HG02798 (cell line): ENCODE data around the gene USP1.

Experiments
- ATAC-seq: cut with Tn5 transposase; IDR thresholded peaks from one replicate; pipeline ENCODE4 v1.9.1; 2021; ENCODE audit warnings: mild to moderate bottlenecking; ENCODE audit not compliant: unreplicated experiment, poor library complexity

USP1 gene

GRCh38 chr1:62436466-62437272, at the start of gene USP1:
TSS of gene USP1 (plus strand) at chr1:62437049. CDS start at chr1:62439868, 2,819 bp downstream.
- ATAC-seq, result peak; percentile 80

- no peak for ATAC-seq
Observed at GRCh38 chr1:62389531-62389930, 47.3 kb upstream of the USP1 start.

- no peak for ATAC-seq
Observed at GRCh38 chr1:62390071-62390470, 46.8 kb upstream of the USP1 start.

GRCh38 chr1:62391369-62391971, 45.4 kb upstream of the USP1 start:
- no peak for ATAC-seq

GRCh38 chr1:62392951-62393350, 43.9 kb upstream of the USP1 start:
- ATAC-seq, result no peak

- ATAC-seq, result no peak
Observed at GRCh38 chr1:62394646-62395045, 42.2 kb upstream of the USP1 start.

- ATAC-seq, result no peak
Observed at GRCh38 chr1:62395291-62395690, 41.6 kb upstream of the USP1 start.

GRCh38 chr1:62396871-62397270, 40.0 kb upstream of the USP1 start:
- ATAC-seq, result no peak

GRCh38 chr1:62397301-62397700, 39.5 kb upstream of the USP1 start:
- ATAC-seq, result no peak

GRCh38 chr1:62398377-62398776, 38.5 kb upstream of the USP1 start:
- ATAC-seq, result no peak

GRCh38 chr1:62401034-62401760, 35.7 kb upstream of the USP1 start:
- ATAC-seq, result no peak

- no peak for ATAC-seq
Observed at GRCh38 chr1:62405247-62405646, 31.6 kb upstream of the USP1 start.

- no peak for ATAC-seq
Observed at GRCh38 chr1:62406576-62406975, 30.3 kb upstream of the USP1 start.

GRCh38 chr1:62407398-62408009, 29.3 kb upstream of the USP1 start:
- ATAC-seq, result peak; percentile 39

GRCh38 chr1:62415687-62416086, 21.2 kb upstream of the USP1 start:
- no peak for ATAC-seq

GRCh38 chr1:62417351-62417999, 19.4 kb upstream of the USP1 start:
- no peak for ATAC-seq

GRCh38 chr1:62420214-62420613, 16.6 kb upstream of the USP1 start:
- ATAC-seq, result no peak

GRCh38 chr1:62423580-62424242, 13.1 kb upstream of the USP1 start:
- ATAC-seq, result no peak

GRCh38 chr1:62424411-62424810, 12.4 kb upstream of the USP1 start:
- ATAC-seq, result no peak

GRCh38 chr1:62425041-62425440, 11.8 kb upstream of the USP1 start:
- ATAC-seq, result no peak
